HepG2 (cell line): ENCODE results near the gene CBX2. TPM values are rescaled to one million over a fixed set of nuclear protein-coding genes. Genes with fewer than 3 reads are reported as not detected.

Experiments used
- CERS6 ChIP-seq: sonication (generic); formaldehyde crosslinking; IDR thresholded peaks from 2 replicates; pipeline ENCODE4 v1.5.0; 2020; ENCODE audit warnings: missing genetic modification reagents
- E2F2 ChIP-seq: sonication (generic); formaldehyde crosslinking; IDR thresholded peaks from 2 replicates; pipeline ENCODE4 v1.4.0; 2020; ENCODE audit warnings: missing genetic modification reagents, borderline replicate concordance
- HOXA3 ChIP-seq: sonication (generic); formaldehyde crosslinking; IDR thresholded peaks from 2 replicates; pipeline ENCODE4 v1.5.0; 2020; ENCODE audit warnings: missing genetic modification reagents
- MEIS2 ChIP-seq: sonication (generic); formaldehyde crosslinking; IDR thresholded peaks from 2 replicates; pipeline ENCODE4 v1.9.0; 2021; ENCODE audit warnings: mild to moderate bottlenecking, missing genetic modification reagents
- NFE2L1 ChIP-seq: sonication (generic); formaldehyde crosslinking; IDR thresholded peaks from 2 replicates; pipeline ENCODE4 v1.4.0; 2020; ENCODE audit warnings: missing genetic modification reagents, mild to moderate bottlenecking, borderline replicate concordance
- POLR2A ChIP-seq, 2 experiments: IDR thresholded peaks; 2 replicates each; pipeline ENCODE4 v1.6.1; 2011; ENCODE audit warnings: low read depth in 2 of 2, low read length in 2 of 2, mild to moderate bottlenecking in 1 of 2, moderate library complexity in 1 of 2; ENCODE audit not compliant: insufficient read depth in 1 of 2
- POLR2AphosphoS2 ChIP-seq: IDR thresholded peaks from 2 replicates; pipeline ENCODE4 v1.6.1; 2011; ENCODE audit warnings: low read depth, low read length, improper control_type of control experiment
- RFXANK ChIP-seq: IDR thresholded peaks from 2 replicates; pipeline ENCODE4 v1.6.1; 2016
- RXRA ChIP-seq: sonication (generic); formaldehyde crosslinking; IDR thresholded peaks from 2 replicates; pipeline ENCODE4 v1.5.1; 2020; ENCODE audit warnings: missing genetic modification reagents
- STAG1 ChIP-seq: sonication (generic); formaldehyde crosslinking; IDR thresholded peaks from 2 replicates; pipeline ENCODE4 v1.4.0; 2020; ENCODE audit warnings: missing genetic modification reagents
- USF2 ChIP-seq, 2 experiments: sonication (generic) in 1 of 2; formaldehyde crosslinking in 1 of 2; IDR thresholded peaks; 2 replicates each; pipeline versions ENCODE4 v1.5.1 to v1.6.1; 2011 to 2020; ENCODE audit warnings: borderline replicate concordance in 1 of 2, low read depth in 1 of 2, low read length in 1 of 2, mild to moderate bottlenecking in 1 of 2, missing genetic modification reagents in 1 of 2, moderate library complexity in 1 of 2
- ZNF20 ChIP-seq: sonication (generic); formaldehyde crosslinking; IDR thresholded peaks from 2 replicates; pipeline ENCODE4 v1.4.0; 2020; ENCODE audit warnings: mild to moderate bottlenecking, moderate library complexity, missing genetic modification reagents
- ZNF414 ChIP-seq: sonication (generic); formaldehyde crosslinking; IDR thresholded peaks from 2 replicates; pipeline ENCODE4 v1.5.0; 2020; ENCODE audit warnings: missing genetic modification reagents
- ZNF589 ChIP-seq: sonication (generic); formaldehyde crosslinking; conservative IDR thresholded peaks from 2 replicates; pipeline ENCODE4 v1.8.0; 2022; ENCODE audit warnings: mild to moderate bottlenecking, moderate library complexity, missing genetic modification reagents
- ZNF674 ChIP-seq: sonication (generic); formaldehyde crosslinking; IDR thresholded peaks from 2 replicates; pipeline ENCODE4 v1.5.0; 2020; ENCODE audit warnings: low read depth, mild to moderate bottlenecking, missing genetic modification reagents
- ZNF710 ChIP-seq: sonication (generic); formaldehyde crosslinking; IDR thresholded peaks from 2 replicates; pipeline ENCODE4 v1.5.0; 2020; ENCODE audit warnings: mild to moderate bottlenecking, missing genetic modification reagents, borderline replicate concordance
- ZNF777 ChIP-seq: sonication (generic); formaldehyde crosslinking; IDR thresholded peaks from 2 replicates; pipeline ENCODE4 v1.4.0; 2020; ENCODE audit warnings: missing genetic modification reagents
- ZNF788 ChIP-seq: sonication (generic); formaldehyde crosslinking; IDR thresholded peaks from 2 replicates; pipeline ENCODE4 v1.5.0; 2020; ENCODE audit warnings: mild to moderate bottlenecking, missing genetic modification reagents, borderline replicate concordance
- polyA plus RNA-seq, 8 experiments: library from polyadenylated mRNA; depleted of rRNA in 3 of 8; stranded (reverse) in 7 of 8; unstranded in 1 of 8; fragments of >200 nt; fragmentation: Illumina TruSeq in 4 of 8; extraction: Trizol in 4 of 8; gene quantifications; 2 replicates each; pipeline versions ENCODE4 v1.2.1 to v1.2.3, GENCODE V29; 2011 to 2016; ENCODE audit warnings: low read depth in 4 of 8, missing spikeins in 1 of 8, mixed read lengths in 1 of 8; ENCODE audit not compliant: insufficient read depth in 1 of 8
- total RNA-seq, 5 experiments: library from RNA; depleted of rRNA; stranded (reverse); fragments of >200 nt; fragmentation: Illumina TruSeq; extraction: Trizol; gene quantifications; 2 replicates each; pipeline ENCODE4 v1.2.3, GENCODE V29; 2016; ENCODE audit warnings: low read depth in 1 of 5

The CBX2 gene
- total and polyA plus RNA-seq, 2 of the 13 experiments (the other 11 are each of a cell fraction or from before 2014, with no cell fraction given): 14.5 to 31.1 TPM

GRCh38 chr17:79796763-79797491 is 19.0 kb downstream of the CBX2 start, which contains the start of gene CBX8 (continued):
- TF ChIP-seq RXRA (no peak; the same call in 1 of the 2 replicates), POLR2A (IDR thresholded peaks at IDR 0.05; ENCODE audit: insufficient read depth in 1 of 2, low read depth in 2 of 2, low read length in 2 of 2) (peak; percentile 78 to 92), E2F2 (CRISPR knock-in tag) (0 out of 2 replicates have a peak, but pooled peaks have one; percentile 20), ZNF710 (CRISPR knock-in tag) (0 out of 2 replicates have a peak, but pooled peaks have one; percentile 15), POLR2AphosphoS2 (no peak), ZNF20 (no peak), ZNF788 (peak; percentile 10; the same call in 1 of the 2 replicates), MEIS2 (CRISPR knock-in tag) (peak; percentile 84), ZNF414 (CRISPR knock-in tag) (no peak; the same call in 1 of the 2 replicates), HOXA3 (CRISPR knock-in tag) (peak; percentile 61; the same call in 1 of the 2 replicates), CERS6 (CRISPR knock-in tag) (no peak), RFXANK (CRISPR knock-in tag) (no peak), STAG1 (CRISPR knock-in tag) (no peak), ZNF674 (CRISPR knock-in tag) (no peak), USF2 (IDR thresholded peaks at IDR 0.05; ENCODE audit: low read depth, low read length) (peak; percentile 43; the same call in 1 of the 2 replicates), USF2 (CRISPR knock-in tag; IDR thresholded peaks at IDR 0.05; ENCODE audit: borderline replicate concordance) (no peak), NFE2L1 (CRISPR knock-in tag) (no peak), ZNF777 (0 out of 2 replicates have a peak, but pooled peaks have one; percentile 51), ZNF589 (CRISPR knock-in tag) (no peak; the same call in 1 of the 2 replicates)
